Sigmoid colon (tissue), 7 donors: Measurements from ENCODE around the gene KRTAP10-3. TPM values are rescaled to one million over a fixed set of nuclear protein-coding genes. Genes with fewer than 3 reads are reported as not detected.

Experiments
- DNase-seq: peaks from one replicate; pipeline ENCODE4 v3.0.0-alpha.2; 2019
- H3K27ac ChIP-seq, 4 donors: fragments of 200-600 bp; sonication (generic); one replicate each; pipeline ENCODE4 v1.5.1; 2016 to 2019; ENCODE audit warnings: mild to moderate bottlenecking in 1 of 4
- H3K27me3 ChIP-seq, 3 donors: fragments of 200-600 bp; sonication (generic); one replicate each; pipeline ENCODE4 v1.5.1; 2019; ENCODE audit warnings: mild to moderate bottlenecking in 1 of 3
- H3K36me3 ChIP-seq, 4 donors: fragments of 200-600 bp; sonication (generic); one replicate each; pipeline ENCODE4 v1.5.1; 2016 to 2019
- H3K4me1 ChIP-seq, 4 donors: fragments of 200-600 bp; sonication (generic); one replicate each; pipeline ENCODE4 v1.5.1; 2017 to 2019
- H3K4me3 ChIP-seq, 4 donors: fragments of 200-600 bp; sonication (generic); one replicate each; pipeline ENCODE4 v1.5.1; 2017 to 2019; ENCODE audit warnings: mild to moderate bottlenecking in 2 of 4, moderate library complexity in 1 of 4
- H3K9me3 ChIP-seq, 4 donors: fragments of 200-600 bp in 3 of 4; sonication (generic) in 3 of 4; one replicate each; pipeline versions ENCODE4 v1.5.1 to v1.6.1; 2013 to 2019
- CTCF ChIP-seq, 4 experiments: fragments of 450-650 bp in 3 of 4; fragments of 200-600 bp in 1 of 4; IDR thresholded peaks; one replicate each; pipeline ENCODE4 v1.5.1; 2016 to 2019; ENCODE audit warnings: antibody characterized with exemption in 4 of 4, mild to moderate bottlenecking in 3 of 4, moderate library complexity in 2 of 4
- EP300 ChIP-seq, 4 donors: sonication (generic); formaldehyde crosslinking; IDR thresholded peaks; one replicate each; pipeline ENCODE4 v1.6.1; 2017; ENCODE audit warnings: antibody characterized with exemption in 4 of 4
- POLR2A ChIP-seq, 2 donors: fragments of 450-650 bp; IDR thresholded peaks; one replicate each; pipeline ENCODE4 v1.6.1; 2016; ENCODE audit warnings: antibody characterized with exemption in 2 of 2, mild to moderate bottlenecking in 2 of 2, moderate library complexity in 2 of 2
- POLR2AphosphoS5 ChIP-seq, 4 donors: sonication (generic); formaldehyde crosslinking; IDR thresholded peaks; one replicate each; pipeline ENCODE4 v1.6.1; 2017; ENCODE audit warnings: antibody characterized with exemption in 4 of 4
- WGBS, 2 donors: extraction: QIAGEN DNeasy Blood & Tissue Kit; methylation state at CpG; one replicate each; pipeline ENCODE4 v1.1.7; 2013; 5-methylcytosine and 5-hydroxymethylcytosine counted together
- intact Hi-C: fragments of 100-400 bp; cut with DNase I; formaldehyde crosslinking; loops from one replicate; pipeline ENCODE4 v1.15.1; 2023
- polyA plus RNA-seq, 3 donors: library from polyadenylated mRNA; stranded (reverse); fragments of 200-250 nt; gene quantifications; one replicate each; pipeline ENCODE4 v1.2.3, GENCODE V29; 2013
- total RNA-seq, 4 donors: library from RNA; depleted of rRNA; stranded (reverse); fragments of >200 nt; gene quantifications; one replicate each; pipeline ENCODE4 v1.1.0, GENCODE V29; 2016
- donor health status: healthy with polysubstance abuse.
- donor health status: Bipolar disorder and iron deficiency.
- donor health status: healthy.

The KRTAP10-3 gene
- total and polyA plus RNA-seq, 7 donors: 0.66 TPM; not detected in 6

DNA sequence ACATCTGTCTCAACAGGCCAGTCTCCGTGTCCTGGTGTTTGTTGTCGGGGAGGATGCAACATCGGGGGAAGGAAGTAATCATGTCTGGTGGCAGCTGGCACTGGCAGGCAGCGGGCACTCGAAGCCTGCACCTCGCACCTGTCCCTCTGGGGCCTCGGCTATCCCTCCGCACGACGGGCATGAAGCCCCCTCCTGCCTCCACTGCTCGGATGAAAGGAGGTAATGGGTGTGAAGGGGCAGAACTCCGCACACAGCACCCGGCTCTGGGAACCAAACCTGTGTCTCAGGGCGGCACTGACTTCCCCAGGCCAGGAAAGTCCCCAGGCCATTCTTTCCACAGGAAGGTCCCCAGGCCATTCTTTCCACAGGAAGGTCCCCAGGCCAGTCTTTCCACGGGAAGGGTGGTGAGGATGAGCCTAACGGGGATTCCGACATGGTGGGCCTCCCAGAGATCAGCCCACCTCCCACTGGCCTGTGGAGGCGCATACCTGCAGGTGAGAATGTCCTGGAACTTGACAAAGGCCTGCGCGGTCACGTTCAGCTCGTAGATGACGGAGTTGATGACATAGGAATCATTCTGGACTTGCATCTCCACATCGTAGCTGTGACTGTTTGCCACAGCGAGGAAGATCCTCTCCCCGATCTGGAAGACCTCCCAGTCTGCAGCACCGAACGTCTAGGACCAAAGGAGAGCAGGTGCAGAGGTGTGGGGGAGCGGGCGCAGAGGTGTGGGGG lies 49.7 kb downstream of the KRTAP10-3 start:
- H3K27ac ChIP-seq: no peak overlapping the region
- H3K36me3 ChIP-seq: no peaks in the 10 kb centered on the region
- H3K4me3 ChIP-seq: no peak overlapping the region
- H3K27me3 ChIP-seq: peaks cover 3 to 46% (median 15%) of the 10 kb centered on the region in 3 donors
- intact Hi-C loops: no loop called here
- TF ChIP-seq POLR2AphosphoS5 (IDR thresholded peaks at IDR 0.05) (no peak), EP300 (IDR thresholded peaks at IDR 0.05) (no peak), CTCF (IDR thresholded peaks at IDR 0.05) (no peak), POLR2A (IDR thresholded peaks at IDR 0.05) (no peak)
- no peaks in the 10 kb centered on the region for H3K9me3 ChIP-seq
- 71 to 89% methylated on average over 30 of the region's 30 CpGs for WGBS, 2 donors
- no peak for DNase-seq
- H3K4me1 ChIP-seq: peaks cover 0 to 9% (median 3%) of the 10 kb centered on the region in 4 donors

GRCh38 chr21:44508426-44508710 lies 50.2 kb downstream of the KRTAP10-3 start:
- H3K27me3 ChIP-seq: peaks cover 3 to 46% (median 15%) of the 10 kb centered on the region in 3 donors
- no peak for TF ChIP-seq POLR2A (IDR thresholded peaks at IDR 0.05)
- no peak for TF ChIP-seq EP300 (IDR thresholded peaks at IDR 0.05)
- TF ChIP-seq CTCF (IDR thresholded peaks at IDR 0.05): no peak
- TF ChIP-seq POLR2AphosphoS5 (IDR thresholded peaks at IDR 0.05): no peak
- H3K4me3 ChIP-seq: no peak overlapping the region
- 81 to 90% methylated on average over 9 of the region's 9 CpGs for WGBS, 2 donors
- H3K36me3 ChIP-seq: no peaks in the 10 kb centered on the region
- no peak for DNase-seq
- intact Hi-C loops: no loop called here
- no peak overlapping the region for H3K27ac ChIP-seq
- H3K9me3 ChIP-seq: no peaks in the 10 kb centered on the region
- H3K4me1 ChIP-seq: peaks cover 0 to 9% (median 3%) of the 10 kb centered on the region in 4 donors

Other genes with a start within 250 kb of the KRTAP10-3 start
- 10 to 100 TPM; 25.8 to 31.1 (median 27.6) TPM for gene CFAP410, start 219.4 kb downstream of the KRTAP10-3 start, total RNA-seq
- 10 to 100 TPM; 12.7 to 31.7 (median 28.2) TPM for gene CFAP410, start 219.4 kb downstream of the KRTAP10-3 start, polyA plus RNA-seq
- 1 to 10 TPM; 1.6 to 3.9 (median 3.2) TPM for gene TRPM2, start 205.2 kb downstream of the KRTAP10-3 start, total RNA-seq
- 1 to 10 TPM; 2.4 to 4.9 (median 3.5) TPM for gene TRPM2, start 205.2 kb downstream of the KRTAP10-3 start, polyA plus RNA-seq
- 1 to 10 TPM; 3.9 to 7.1 (median 5.4) TPM for gene LRRC3, start 103.3 kb downstream of the KRTAP10-3 start, total RNA-seq
- 1 to 10 TPM in 1 of 3 donors, under 1 TPM in 2; under 0.01 to 2.9 (median 0.46) TPM for gene LRRC3, start 103.3 kb downstream of the KRTAP10-3 start, polyA plus RNA-seq
- gene KRTAP10-1, start 18.6 kb downstream of the KRTAP10-3 start, total RNA-seq: not detected
- not detected for gene KRTAP10-1, start 18.6 kb downstream of the KRTAP10-3 start, polyA plus RNA-seq
- gene KRTAP10-2, start 7.3 kb downstream of the KRTAP10-3 start, total RNA-seq: not detected
- gene KRTAP10-2, start 7.3 kb downstream of the KRTAP10-3 start, polyA plus RNA-seq: not detected
- gene KRTAP10-4, start 14.9 kb upstream of the KRTAP10-3 start, total RNA-seq: not detected
- not detected for gene KRTAP10-4, start 14.9 kb upstream of the KRTAP10-3 start, polyA plus RNA-seq
- not detected for gene KRTAP10-5, start 21.8 kb upstream of the KRTAP10-3 start, total RNA-seq
- gene KRTAP10-5, start 21.8 kb upstream of the KRTAP10-3 start, polyA plus RNA-seq: not detected
- not detected for gene KRTAP10-6, start 33.7 kb upstream of the KRTAP10-3 start, total RNA-seq
- not detected for gene KRTAP10-6, start 33.7 kb upstream of the KRTAP10-3 start, polyA plus RNA-seq
- not detected for gene KRTAP10-7, start 41.8 kb upstream of the KRTAP10-3 start, total RNA-seq
- gene KRTAP10-7, start 41.8 kb upstream of the KRTAP10-3 start, polyA plus RNA-seq: not detected
- gene KRTAP10-8, start 53.3 kb upstream of the KRTAP10-3 start, total RNA-seq: not detected
- gene KRTAP10-8, start 53.3 kb upstream of the KRTAP10-3 start, polyA plus RNA-seq: not detected
- not detected for gene KRTAP10-9, start 68.3 kb upstream of the KRTAP10-3 start, total RNA-seq
- gene KRTAP10-9, start 68.3 kb upstream of the KRTAP10-3 start, polyA plus RNA-seq: not detected
- gene KRTAP10-10, start 78.6 kb upstream of the KRTAP10-3 start, total RNA-seq: not detected
- gene KRTAP10-10, start 78.6 kb upstream of the KRTAP10-3 start, polyA plus RNA-seq: not detected
- not detected for gene KRTAP10-11, start 87.6 kb upstream of the KRTAP10-3 start, total RNA-seq
- not detected for gene KRTAP10-11, start 87.6 kb upstream of the KRTAP10-3 start, polyA plus RNA-seq
- not detected for gene KRTAP12-4, start 95.9 kb upstream of the KRTAP10-3 start, total RNA-seq
- not detected for gene KRTAP12-4, start 95.9 kb upstream of the KRTAP10-3 start, polyA plus RNA-seq
- not detected for gene KRTAP12-3, start 99.1 kb upstream of the KRTAP10-3 start, total RNA-seq
- not detected for gene KRTAP12-3, start 99.1 kb upstream of the KRTAP10-3 start, polyA plus RNA-seq
- gene KRTAP12-2, start 108.1 kb upstream of the KRTAP10-3 start, total RNA-seq: not detected
- not detected for gene KRTAP12-2, start 108.1 kb upstream of the KRTAP10-3 start, polyA plus RNA-seq
- gene KRTAP12-1, start 123.4 kb upstream of the KRTAP10-3 start, total RNA-seq: not detected
- gene KRTAP12-1, start 123.4 kb upstream of the KRTAP10-3 start, polyA plus RNA-seq: not detected
- not detected for gene KRTAP10-12, start 138.4 kb upstream of the KRTAP10-3 start, total RNA-seq
- not detected for gene KRTAP10-12, start 138.4 kb upstream of the KRTAP10-3 start, polyA plus RNA-seq
- not detected for gene TSPEAR, start 152.8 kb upstream of the KRTAP10-3 start, total RNA-seq
- gene TSPEAR, start 152.8 kb upstream of the KRTAP10-3 start, polyA plus RNA-seq: under 1 TPM in 2 of 3 donors, not detected in 1; under 0.01 to 0.20 TPM
- gene UBE2G2, start 243.0 kb upstream of the KRTAP10-3 start, total RNA-seq: 100 to 1,000 TPM in 1 of 4 donors, 10 to 100 TPM in 3; 51.5 to 101 (median 63.1) TPM
- 10 to 100 TPM; 21.6 to 45.8 (median 22.7) TPM for gene UBE2G2, start 243.0 kb upstream of the KRTAP10-3 start, polyA plus RNA-seq